Osteocyte (in vitro differentiated cells): Measurements from ENCODE around the gene AMZ2. TPM values are rescaled to one million over a fixed set of nuclear protein-coding genes. Genes with fewer than 3 reads are reported as not detected.

Experiments used
- DNase-seq: peaks from one replicate; pipeline ENCODE4 v3.0.0; 2021; ENCODE audit warnings: mixed read lengths; ENCODE audit not compliant: unreplicated experiment; ENCODE audit errors: extremely low spot score
- H3K27ac Mint-ChIP-seq: one replicate; pipeline ENCODE4 v1.8.0; 2021; ENCODE audit warnings: mild to moderate bottlenecking, mixed read lengths; ENCODE audit not compliant: unreplicated experiment
- H3K27me3 Mint-ChIP-seq: one replicate; pipeline ENCODE4 v1.8.0; 2021; ENCODE audit warnings: mixed read lengths; ENCODE audit not compliant: unreplicated experiment
- H3K36me3 Mint-ChIP-seq: one replicate; pipeline ENCODE4 v1.8.0; 2021; ENCODE audit warnings: mixed read lengths; ENCODE audit not compliant: unreplicated experiment
- H3K4me1 Mint-ChIP-seq: one replicate; pipeline ENCODE4 v1.8.0; 2021; ENCODE audit warnings: mixed read lengths; ENCODE audit not compliant: unreplicated experiment
- H3K4me3 Mint-ChIP-seq: one replicate; pipeline ENCODE4 v1.8.0; 2021; ENCODE audit warnings: mild to moderate bottlenecking, moderate library complexity, mixed read lengths; ENCODE audit not compliant: unreplicated experiment
- H3K9me3 Mint-ChIP-seq: one replicate; pipeline ENCODE4 v1.8.0; 2021; ENCODE audit warnings: mixed read lengths; ENCODE audit not compliant: unreplicated experiment
- CTCF ChIP-seq: fragments of 200-600 bp; sonication (generic); IDR thresholded peaks from 2 replicates; pipeline ENCODE4 v1.5.0; 2021; ENCODE audit warnings: antibody characterized with exemption, mild to moderate bottlenecking, moderate library complexity
- total RNA-seq: library from RNA; stranded (reverse); gene quantifications from 2 replicates; pipeline ENCODE4 v1.2.1, GENCODE V29; 2021

The AMZ2 gene
- total RNA-seq, 1 donor from 2014 or later, result 69.8 TPM

GRCh38 chr17:68297195-68297594 lies 49.4 kb downstream of the AMZ2 start:
- no peak for DNase-seq
- no peak for TF ChIP-seq CTCF
- Mint-ChIP-seq H3K4me1 (peaks cover 16% of the 10 kb centered on the region), H3K36me3 (no peaks in the 10 kb centered on the region), H3K9me3 (peaks cover 5% of the 10 kb centered on the region), H3K27ac (no peak overlapping the region), H3K4me3 (no peak overlapping the region), H3K27me3 (peaks cover 13% of the 10 kb centered on the region)

- peaks cover 17% of the 10 kb centered on the region for H3K4me1 Mint-ChIP-seq
- no peak for TF ChIP-seq CTCF
- no peaks in the 10 kb centered on the region for H3K36me3 Mint-ChIP-seq
- no peak for DNase-seq
- H3K9me3 Mint-ChIP-seq, result peaks cover 5% of the 10 kb centered on the region
- no peak overlapping the region for H3K27ac Mint-ChIP-seq
- peaks cover 2% of the 10 kb centered on the region for H3K27me3 Mint-ChIP-seq
- H3K4me3 Mint-ChIP-seq, result no peak overlapping the region
Observed at GRCh38 chr17:68298601-68299000, 50.8 kb downstream of the AMZ2 start.

GRCh38 chr17:68299817-68300216 lies 52.0 kb downstream of the AMZ2 start:
- no peak overlapping the region for H3K27ac Mint-ChIP-seq
- no peaks in the 10 kb centered on the region for H3K36me3 Mint-ChIP-seq
- H3K4me1 Mint-ChIP-seq, result peaks cover 17% of the 10 kb centered on the region
- H3K4me3 Mint-ChIP-seq, result no peak overlapping the region
- H3K9me3 Mint-ChIP-seq, result peaks cover 5% of the 10 kb centered on the region
- peaks cover 2% of the 10 kb centered on the region for H3K27me3 Mint-ChIP-seq
- TF ChIP-seq CTCF, result no peak
- DNase-seq, result no peak

- Mint-ChIP-seq H3K27me3 (peaks cover 2% of the 10 kb centered on the region), H3K4me3 (no peak overlapping the region), H3K36me3 (no peaks in the 10 kb centered on the region), H3K27ac (peak overlapping the region; percentile 86), H3K4me1 (peaks cover 20% of the 10 kb centered on the region), H3K9me3 (peaks cover 5% of the 10 kb centered on the region)
- TF ChIP-seq CTCF, result no peak
- DNase-seq, result no peak
Observed at GRCh38 chr17:68301438-68301959, 53.7 kb downstream of the AMZ2 start.

GRCh38 chr17:68302066-68302564 lies 54.3 kb downstream of the AMZ2 start:
- Mint-ChIP-seq H3K36me3 (no peaks in the 10 kb centered on the region), H3K9me3 (peaks cover 5% of the 10 kb centered on the region), H3K27me3 (no peaks in the 10 kb centered on the region), H3K4me1 (peaks cover 20% of the 10 kb centered on the region), H3K27ac (peak overlapping the region; percentile 86), H3K4me3 (no peak overlapping the region)
- TF ChIP-seq CTCF, result no peak
- no peak for DNase-seq
